OCI-LY1 (cell line): ENCODE data around the gene BMPR1A.

Experiments
- H2AFZ ChIP-seq: fragments of 200-600 bp; sonication (generic), shearing (Covaris generic); 2 replicates; pipeline ENCODE4 v1.6.0; 2014; ENCODE audit warnings: antibody characterized with exemption, mild to moderate bottlenecking, low read length
- H3F3A ChIP-seq: fragments of 200-600 bp; sonication (generic), shearing (Covaris generic); 2 replicates; pipeline ENCODE4 v1.6.0; 2014; ENCODE audit warnings: mild to moderate bottlenecking, antibody characterized with exemption, low read length, moderate library complexity; ENCODE audit not compliant: insufficient read depth
- H3K27ac ChIP-seq: fragments of 200-600 bp; sonication (generic); 2 replicates; pipeline ENCODE4 v1.5.1; 2014; ENCODE audit warnings: low read length, mixed run types, mild to moderate bottlenecking, low read depth; ENCODE audit not compliant: poor library complexity, severe bottlenecking
- H3K27me3 ChIP-seq: fragments of 200-600 bp; sonication (generic); 2 replicates; pipeline ENCODE4 v1.6.0; 2014; ENCODE audit warnings: antibody characterized with exemption, mild to moderate bottlenecking, low read length, moderate library complexity; ENCODE audit not compliant: insufficient read depth
- H3K36me3 ChIP-seq: fragments of 200-600 bp; sonication (generic); 2 replicates; pipeline ENCODE4 v1.6.1; 2014; ENCODE audit warnings: mild to moderate bottlenecking, antibody characterized with exemption, low read length, moderate library complexity, mixed read lengths; ENCODE audit not compliant: insufficient read depth
- H3K4me1 ChIP-seq: fragments of 200-600 bp; sonication (generic); 2 replicates; pipeline ENCODE4 v1.5.1; 2014; ENCODE audit warnings: mild to moderate bottlenecking, low read length, moderate library complexity; ENCODE audit not compliant: insufficient read depth, severe bottlenecking
- H3K4me2 ChIP-seq: fragments of 200-600 bp; sonication (generic), shearing (Covaris generic); 2 replicates; pipeline ENCODE4 v1.6.1; 2014; ENCODE audit warnings: low read length
- H3K4me3 ChIP-seq: fragments of 200-600 bp; sonication (generic); 2 replicates; pipeline ENCODE4 v1.5.1; 2014; ENCODE audit warnings: low read length, low read depth, mild to moderate bottlenecking, mixed read lengths; ENCODE audit not compliant: poor library complexity, severe bottlenecking
- H3K79me2 ChIP-seq: fragments of 200-600 bp; shearing (Covaris generic); 2 replicates; pipeline ENCODE4 v1.6.1; 2016; ENCODE audit warnings: mixed run types, low read length, mixed read lengths; ENCODE audit not compliant: insufficient read depth
- H3K9ac ChIP-seq: fragments of 200-600 bp; sonication (generic), shearing (Covaris generic); 2 replicates; pipeline ENCODE4 v1.6.1; 2014; ENCODE audit warnings: mild to moderate bottlenecking, low read length, mixed read lengths
- H3K9me2 ChIP-seq: fragments of 200-600 bp; sonication (generic), shearing (Covaris generic); 2 replicates; pipeline ENCODE4 v1.6.1; 2014; ENCODE audit warnings: low read depth, mild to moderate bottlenecking, low read length, mixed read lengths
- H3K9me3 ChIP-seq: fragments of 200-600 bp; shearing (Covaris generic); 2 replicates; pipeline ENCODE4 v1.6.1; 2014; ENCODE audit warnings: low read length, mixed read lengths
- H4K20me1 ChIP-seq: fragments of 200-600 bp; sonication (generic), shearing (Covaris generic); 2 replicates; pipeline ENCODE4 v1.6.0; 2016; ENCODE audit warnings: mild to moderate bottlenecking, low read length; ENCODE audit not compliant: insufficient read depth
- CTCF ChIP-seq: fragments of 200-600 bp; sonication (generic), shearing (Covaris generic); IDR thresholded peaks from 2 replicates; pipeline ENCODE4 v1.5.1; 2017; ENCODE audit warnings: mild to moderate bottlenecking, antibody characterized with exemption, low read length, moderate library complexity, mixed read lengths
- EZH2 ChIP-seq: fragments of 200-600 bp; sonication (generic), shearing (Covaris generic); IDR thresholded peaks from 2 replicates; pipeline ENCODE4 v1.8.0; 2017; ENCODE audit warnings: borderline replicate concordance, mixed run types, mild to moderate bottlenecking, antibody characterized with exemption, low read length, moderate library complexity, mixed read lengths

BMPR1A gene

GRCh38 chr10:86855513-86855912 is 99.1 kb downstream of the BMPR1A start:
- Histone ChIP-seq H3K9me2 (no peaks in the 10 kb centered on the region; the same call in 1 of the 2 replicates), H3K27ac (no peak overlapping the region), H3K4me1 (no peaks in the 10 kb centered on the region), H3F3A (no peaks in the 10 kb centered on the region), H3K4me3 (no peak overlapping the region), H3K27me3 (no peaks in the 10 kb centered on the region), H4K20me1 (no peaks in the 10 kb centered on the region), H3K9me3 (no peaks in the 10 kb centered on the region), H3K4me2 (no peak overlapping the region), H3K79me2 (no peaks in the 10 kb centered on the region), H2AFZ (no peak overlapping the region), H3K9ac (no peak overlapping the region), H3K36me3 (no peaks in the 10 kb centered on the region)
- TF ChIP-seq EZH2 (no peak), CTCF (no peak)

GRCh38 chr10:86856156-86856555 is 99.7 kb downstream of the BMPR1A start:
- no peaks in the 10 kb centered on the region for H3K27me3 ChIP-seq
- no peaks in the 10 kb centered on the region for H4K20me1 ChIP-seq
- no peaks in the 10 kb centered on the region for H3K9me3 ChIP-seq
- H3K79me2 ChIP-seq = no peaks in the 10 kb centered on the region
- H3K27ac ChIP-seq = no peak overlapping the region
- H3K36me3 ChIP-seq = no peaks in the 10 kb centered on the region
- TF ChIP-seq EZH2 (no peak), CTCF (no peak)
- no peak overlapping the region for H3K9ac ChIP-seq
- no peak overlapping the region for H2AFZ ChIP-seq
- no peaks in the 10 kb centered on the region for H3K9me2 ChIP-seq
- no peaks in the 10 kb centered on the region for H3F3A ChIP-seq
- no peaks in the 10 kb centered on the region for H3K4me1 ChIP-seq
- no peak overlapping the region for H3K4me2 ChIP-seq
- no peak overlapping the region for H3K4me3 ChIP-seq

GRCh38 chr10:86857128-86857721 is 100.8 kb downstream of the BMPR1A start:
- Histone ChIP-seq H3K79me2 (no peaks in the 10 kb centered on the region), H3K36me3 (no peaks in the 10 kb centered on the region), H3K9me3 (no peaks in the 10 kb centered on the region), H3K4me2 (no peak overlapping the region), H2AFZ (no peak overlapping the region), H3K9me2 (no peaks in the 10 kb centered on the region), H3K27me3 (no peaks in the 10 kb centered on the region), H3K9ac (no peak overlapping the region), H3K4me1 (no peaks in the 10 kb centered on the region), H3K4me3 (no peak overlapping the region), H3K27ac (no peak overlapping the region), H4K20me1 (no peaks in the 10 kb centered on the region), H3F3A (no peaks in the 10 kb centered on the region)
- no peak for TF ChIP-seq EZH2
- no peak for TF ChIP-seq CTCF
